C4-2B (cell line): Measurements from ENCODE around the gene MYLK3.
"Not testable (repeated sequence)": the region's sequence is repeated elsewhere in the genome, so short reads cannot be mapped to it uniquely, and the experiment has no call there.

ENCODE experiments used
- H3K27ac ChIP-seq: fragments of 450-650 bp; 2 replicates; pipeline ENCODE4 v1.5.1; 2017
- ZFX ChIP-seq: fragments of 450-650 bp; IDR thresholded peaks from 2 replicates; pipeline ENCODE4 v1.6.1; 2017
- TF ChIP-seq, protein P1 (sequence below): fragments of 450-650 bp; conservative IDR thresholded peaks from 2 replicates; pipeline ENCODE4 v1.5.1; 2017; ENCODE audit warnings: mild to moderate bottlenecking

MYLK3 gene

DNA sequence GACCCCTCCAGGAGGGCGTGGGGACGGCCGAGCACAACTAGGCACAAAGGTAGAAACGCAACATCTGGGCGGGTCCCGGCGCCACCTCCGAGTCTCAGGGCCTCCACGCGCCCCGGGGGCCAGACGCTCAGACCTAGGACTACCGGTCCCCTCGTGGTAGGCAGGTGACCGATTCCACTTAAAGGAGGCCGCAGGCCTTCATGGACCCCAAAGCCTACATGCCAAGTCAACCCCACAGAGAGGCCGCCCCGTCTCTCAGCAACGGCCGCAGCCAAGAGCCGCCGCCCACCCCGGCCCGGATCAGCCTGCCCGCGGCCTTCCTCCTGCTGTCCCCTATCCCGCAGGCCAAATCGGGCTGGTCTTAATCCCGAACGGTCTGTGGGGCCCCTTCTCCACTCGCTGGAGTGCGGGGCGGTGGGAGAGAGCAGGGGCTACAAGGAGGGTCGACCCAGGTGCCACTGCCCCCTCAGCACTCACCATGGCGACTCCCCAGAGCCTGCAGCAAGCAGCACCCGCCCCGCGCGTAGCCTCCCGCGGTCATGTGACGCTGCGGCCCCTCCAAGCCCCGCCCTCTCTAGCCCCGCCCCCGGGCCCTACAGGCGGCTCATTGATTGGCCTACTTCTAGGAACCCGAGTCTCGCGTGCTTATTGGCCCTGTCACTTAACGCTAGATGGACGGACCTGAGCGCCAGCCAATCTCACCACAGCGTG lies 59.3 kb downstream of the MYLK3 start, which contains the start of gene VPS35:
TSS of gene VPS35 (minus strand) at position 525 of the 711 bp plus-strand sequence. CDS start at position 480, 45 bp downstream.
- TF ChIP-seq, protein P1, sequence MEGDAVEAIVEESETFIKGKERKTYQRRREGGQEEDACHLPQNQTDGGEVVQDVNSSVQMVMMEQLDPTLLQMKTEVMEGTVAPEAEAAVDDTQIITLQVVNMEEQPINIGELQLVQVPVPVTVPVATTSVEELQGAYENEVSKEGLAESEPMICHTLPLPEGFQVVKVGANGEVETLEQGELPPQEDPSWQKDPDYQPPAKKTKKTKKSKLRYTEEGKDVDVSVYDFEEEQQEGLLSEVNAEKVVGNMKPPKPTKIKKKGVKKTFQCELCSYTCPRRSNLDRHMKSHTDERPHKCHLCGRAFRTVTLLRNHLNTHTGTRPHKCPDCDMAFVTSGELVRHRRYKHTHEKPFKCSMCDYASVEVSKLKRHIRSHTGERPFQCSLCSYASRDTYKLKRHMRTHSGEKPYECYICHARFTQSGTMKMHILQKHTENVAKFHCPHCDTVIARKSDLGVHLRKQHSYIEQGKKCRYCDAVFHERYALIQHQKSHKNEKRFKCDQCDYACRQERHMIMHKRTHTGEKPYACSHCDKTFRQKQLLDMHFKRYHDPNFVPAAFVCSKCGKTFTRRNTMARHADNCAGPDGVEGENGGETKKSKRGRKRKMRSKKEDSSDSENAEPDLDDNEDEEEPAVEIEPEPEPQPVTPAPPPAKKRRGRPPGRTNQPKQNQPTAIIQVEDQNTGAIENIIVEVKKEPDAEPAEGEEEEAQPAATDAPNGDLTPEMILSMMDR, result no peak; the same call in 1 of the 2 replicates
- peak; percentile 84 for TF ChIP-seq ZFX
- H3K27ac ChIP-seq, result peak within 1 kb of the TSS; percentile 83

- TF ChIP-seq, protein P1, result peak; percentile 37; the same call in 1 of the 2 replicates
- no peak for TF ChIP-seq ZFX
- H3K27ac ChIP-seq, result peak overlapping the region; percentile 83
Observed at GRCh38 chr16:46688101-46688653, 60.0 kb downstream of the MYLK3 start.

DNA sequence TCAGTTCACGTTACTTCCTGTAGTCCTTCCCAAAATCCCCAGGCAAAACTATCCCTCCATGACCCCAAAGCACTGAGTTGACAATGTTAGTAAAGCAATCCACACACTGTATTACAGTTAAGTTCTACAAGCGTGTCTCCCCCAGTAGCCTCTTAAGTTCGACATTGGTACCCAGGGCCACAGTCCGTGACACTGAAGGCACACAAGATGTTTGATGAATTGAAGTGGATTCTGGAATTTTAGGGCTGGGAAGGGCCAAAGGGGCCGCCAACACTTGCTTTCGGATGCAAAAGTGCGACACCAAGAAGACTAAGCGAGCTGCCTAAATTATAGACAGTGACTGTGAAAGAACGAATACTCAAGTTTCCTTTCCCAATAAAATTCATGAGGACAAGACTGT lies 60.7 kb downstream of the MYLK3 start:
- TF ChIP-seq ZFX, result no peak
- TF ChIP-seq, protein P1, result no peak
- no peak overlapping the region for H3K27ac ChIP-seq

DNA sequence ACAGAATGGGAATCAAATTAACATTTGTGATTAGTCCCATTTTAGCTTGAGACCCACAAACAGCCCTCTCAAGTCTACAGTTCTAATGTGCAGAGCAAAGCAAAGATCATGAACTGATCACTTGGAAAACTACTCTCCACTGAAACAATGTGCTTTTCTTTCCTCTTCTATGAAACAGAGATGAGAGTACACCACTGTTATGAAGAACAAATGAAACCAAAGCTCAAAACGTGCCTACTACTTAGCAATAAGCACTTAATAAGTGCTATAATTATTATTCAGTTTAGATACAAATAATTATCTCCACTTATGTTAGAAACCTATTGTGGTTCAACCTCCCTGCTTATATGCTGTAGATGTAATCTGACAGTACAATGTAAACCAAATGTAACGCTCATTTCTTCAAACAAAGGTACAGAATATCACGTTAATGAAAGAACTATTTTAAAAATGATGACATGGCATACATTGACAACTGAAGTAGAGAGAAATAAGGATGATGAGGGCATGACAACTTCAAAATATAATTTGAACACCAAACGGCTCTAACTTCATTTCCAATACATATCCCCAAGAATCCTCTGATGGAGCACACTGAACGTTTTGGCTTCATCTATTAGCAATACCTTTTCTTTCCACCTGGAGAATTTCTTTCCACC lies 61.2 kb downstream of the MYLK3 start:
- no peak for TF ChIP-seq ZFX
- TF ChIP-seq, protein P1, result no peak
- no peak overlapping the region for H3K27ac ChIP-seq

- not testable (repeated sequence) for H3K27ac ChIP-seq
Observed at GRCh38 chr16:46681867-46682266, 66.3 kb downstream of the MYLK3 start.

- not testable (repeated sequence) for H3K27ac ChIP-seq
Observed at GRCh38 chr16:46677943-46678342, 70.2 kb downstream of the MYLK3 start.

DNA sequence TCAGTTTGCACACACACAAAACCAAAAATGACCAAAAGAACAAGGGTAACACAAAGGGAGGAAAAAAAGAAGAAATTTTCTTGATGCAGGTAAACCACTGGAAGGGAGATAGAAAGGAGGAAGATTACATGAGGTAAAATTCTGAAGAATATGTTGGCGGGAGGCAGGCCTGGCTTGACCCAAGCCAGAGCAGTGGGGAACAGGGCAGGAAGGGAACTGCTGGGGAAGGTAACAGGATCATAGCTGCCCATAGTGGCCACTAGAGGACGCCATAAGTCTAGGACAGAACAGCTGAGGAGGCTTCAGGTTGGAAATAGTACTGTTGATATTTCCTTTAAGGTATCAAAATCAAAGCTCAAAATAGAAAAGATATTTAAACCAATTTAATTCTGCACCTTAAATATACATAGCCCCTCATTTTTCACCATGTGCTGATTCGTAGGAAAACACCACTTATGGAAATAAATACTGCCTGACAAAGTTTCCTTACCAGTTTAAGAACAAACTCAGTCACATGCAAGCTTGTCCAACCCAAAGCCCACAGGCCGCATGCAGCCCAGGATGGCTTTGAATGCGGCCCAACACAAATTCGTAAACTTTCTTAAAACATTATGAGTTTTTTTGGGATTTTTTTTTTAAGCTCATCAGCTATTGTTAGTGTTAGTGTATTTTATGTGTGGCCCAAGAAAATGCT lies 74.7 kb downstream of the MYLK3 start:
- TF ChIP-seq ZFX, result no peak
- TF ChIP-seq, protein P1, result peak; percentile 95
- no peak overlapping the region for H3K27ac ChIP-seq

GRCh38 chr16:46662123-46662522 lies 86.0 kb downstream of the MYLK3 start:
- H3K27ac ChIP-seq, result no peak overlapping the region
- TF ChIP-seq, protein P1, result no peak
